ENCODE measurements around the gene MXD1.

The MXD1 gene

DNA sequence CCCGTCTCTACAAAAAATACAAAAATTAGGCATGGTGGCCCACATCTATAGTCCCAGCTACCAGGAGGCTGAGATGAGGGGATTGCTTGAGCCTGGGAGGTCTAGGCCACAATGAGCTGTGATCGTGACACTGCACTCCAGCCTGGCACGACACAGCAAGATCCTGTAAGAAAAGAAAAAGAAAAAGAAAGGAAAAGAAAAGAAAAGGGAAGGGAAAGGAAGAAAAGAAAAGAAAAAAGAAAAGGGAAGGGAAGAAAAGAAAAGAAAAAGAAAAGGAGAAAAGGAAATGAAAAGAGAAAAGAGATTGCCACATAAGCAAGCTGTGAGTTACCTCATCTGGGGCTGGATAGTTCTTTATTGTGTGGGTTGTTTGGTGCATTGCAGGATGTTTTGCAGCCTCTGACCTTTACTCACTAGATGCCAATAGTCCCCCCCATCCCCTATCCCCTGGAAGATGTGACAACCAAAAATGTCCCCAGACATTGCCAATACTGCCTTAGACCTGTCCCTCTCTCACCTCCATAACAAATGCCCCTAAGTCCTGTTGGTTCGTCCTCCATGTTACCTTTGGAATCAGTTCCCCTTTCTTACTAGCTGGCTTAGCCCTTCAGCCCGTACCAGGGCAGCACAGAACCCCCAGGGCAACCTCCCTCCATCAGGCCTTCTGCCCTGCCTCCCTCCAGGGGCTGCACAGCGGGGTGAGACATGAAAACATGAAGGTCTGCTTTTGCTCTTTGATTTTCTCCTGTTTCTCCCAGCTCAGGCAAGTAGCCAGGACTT is 37.6 kb downstream of the MXD1 start:
- TF ChIP-seq CTCF (conservative IDR thresholded peaks at IDR 0.05; ENCODE audit: low read depth, low read length), result no peak
- H3K4me3 ChIP-seq (ENCODE audit: low read length), result no peak overlapping the region
- DNase-seq (ENCODE audit: low read depth), result no peak

GRCh38 chr2:69954084-69954483 is 39.2 kb downstream of the MXD1 start:
- no peak for DNase-seq (ENCODE audit: low read depth)
- TF ChIP-seq CTCF (conservative IDR thresholded peaks at IDR 0.05; ENCODE audit: low read depth, low read length), result no peak
- no peak overlapping the region for H3K4me3 ChIP-seq (ENCODE audit: low read length)

GRCh38 chr2:69955029-69955428 is 40.1 kb downstream of the MXD1 start:
- no peak overlapping the region for H3K4me3 ChIP-seq (ENCODE audit: low read length)
- DNase-seq (ENCODE audit: low read depth), result no peak
- no peak for TF ChIP-seq CTCF (conservative IDR thresholded peaks at IDR 0.05; ENCODE audit: low read depth, low read length)

GRCh38 chr2:69956475-69956979 is 41.6 kb downstream of the MXD1 start:
- no peak for DNase-seq (ENCODE audit: low read depth)
- TF ChIP-seq CTCF (conservative IDR thresholded peaks at IDR 0.05; ENCODE audit: low read depth, low read length), result no peak
- H3K4me3 ChIP-seq (ENCODE audit: low read length), result no peak overlapping the region

DNA sequence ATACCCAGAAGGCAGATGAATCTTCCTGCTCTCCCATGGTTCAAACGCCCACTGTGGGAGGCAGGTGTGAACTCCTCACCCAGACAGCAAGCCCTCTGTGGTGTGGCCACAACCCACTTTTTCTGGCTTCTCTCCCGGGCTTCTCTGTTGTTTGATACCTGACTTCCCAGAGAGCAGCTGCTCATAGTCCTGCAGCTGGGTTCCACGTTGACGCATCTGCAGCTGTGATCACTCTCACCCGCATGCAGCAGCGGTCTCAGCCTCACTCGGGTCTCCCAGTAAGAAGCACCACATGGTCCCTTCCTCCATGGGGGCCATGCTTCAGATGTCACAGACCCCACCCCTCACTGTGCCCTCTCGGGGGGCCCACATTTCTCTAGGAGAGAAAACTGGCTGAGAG is 43.1 kb downstream of the MXD1 start:
- no peak for TF ChIP-seq CTCF (conservative IDR thresholded peaks at IDR 0.05; ENCODE audit: low read depth, low read length)
- H3K4me3 ChIP-seq (ENCODE audit: low read length), result no peak overlapping the region
- DNase-seq (ENCODE audit: low read depth), result no peak

DNA sequence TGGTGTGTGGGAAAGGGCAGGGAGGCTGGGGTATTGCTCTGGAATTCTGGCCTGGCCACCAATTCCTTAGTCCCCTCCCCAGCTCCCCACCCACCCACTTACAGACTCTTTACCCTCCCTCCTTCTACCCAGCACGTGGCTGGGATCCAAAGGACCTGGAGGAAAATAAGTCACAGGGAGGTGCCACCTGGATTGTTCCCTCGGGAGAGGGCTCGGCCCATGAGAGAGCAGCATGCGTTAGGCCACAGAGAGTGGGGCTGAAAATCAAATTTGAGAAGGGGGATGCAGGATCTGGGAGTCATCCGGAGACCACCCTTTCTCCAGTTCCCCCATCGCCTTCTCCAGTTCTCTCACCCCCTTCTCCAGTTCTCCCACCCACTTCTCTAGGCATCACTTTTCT is 43.6 kb downstream of the MXD1 start:
- TF ChIP-seq CTCF (conservative IDR thresholded peaks at IDR 0.05; ENCODE audit: low read depth, low read length), result no peak
- DNase-seq (ENCODE audit: low read depth), result no peak
- no peak overlapping the region for H3K4me3 ChIP-seq (ENCODE audit: low read length)

DNA sequence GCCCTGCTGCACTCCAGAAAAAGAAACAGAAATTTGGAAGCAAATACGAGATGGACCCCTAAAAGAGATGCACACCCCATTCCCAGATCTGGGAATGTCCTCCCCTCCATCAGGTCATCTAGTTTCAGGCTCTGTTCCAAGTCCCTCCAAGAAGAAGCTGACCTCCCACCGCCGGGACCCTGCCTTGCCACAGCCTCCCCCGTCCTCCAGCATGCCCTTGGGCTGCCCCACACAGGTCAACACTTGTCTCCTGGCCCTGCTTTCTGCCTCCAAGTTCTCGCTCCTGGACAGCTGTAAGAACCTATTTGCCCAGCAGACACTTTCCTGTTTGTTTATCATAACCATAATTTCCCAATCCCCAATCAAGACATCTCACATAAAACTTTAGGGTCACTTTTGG is 44.5 kb downstream of the MXD1 start:
- DNase-seq (ENCODE audit: low read depth), result no peak
- no peak overlapping the region for H3K4me3 ChIP-seq (ENCODE audit: low read length)
- TF ChIP-seq CTCF (conservative IDR thresholded peaks at IDR 0.05; ENCODE audit: low read depth, low read length), result no peak
